GM18951 (cell line): ENCODE data around the gene ADARB2.

Experiments
- POLR2A ChIP-seq: IDR thresholded peaks from 4 replicates; pipeline ENCODE4 v1.6.1; 2011; ENCODE audit warnings: mild to moderate bottlenecking; ENCODE audit not compliant: insufficient read length, insufficient read depth; ENCODE audit errors: extremely low read depth
- in situ Hi-C: fragments of 300-500 bp; cut with MboI; formaldehyde crosslinking; loops from one replicate; pipeline ENCODE4 v1.12.0; 2022; ENCODE audit warnings: low sequenced_read_pairs, mixed read lengths, inconsistent platforms; ENCODE audit not compliant: unreplicated experiment

ADARB2 gene

GRCh38 chr10:1211844-1212570 lies 525.3 kb downstream of the ADARB2 start:
- in situ Hi-C loops, result no loop called here
- TF ChIP-seq POLR2A, result no peak

- no peak for TF ChIP-seq POLR2A
- in situ Hi-C loops, result no loop called here
Measured at GRCh38 chr10:1210667-1211066, 526.7 kb downstream of the ADARB2 start.

- TF ChIP-seq POLR2A, result no peak
- in situ Hi-C loops, result no loop called here
Measured at GRCh38 chr10:1209355-1209979, 527.9 kb downstream of the ADARB2 start.

GRCh38 chr10:1208366-1209311 lies 528.7 kb downstream of the ADARB2 start:
- no peak for TF ChIP-seq POLR2A
- in situ Hi-C loops, result no loop called here

- TF ChIP-seq POLR2A, result no peak
- in situ Hi-C loops, result no loop called here
Measured at GRCh38 chr10:1206601-1207000, 530.7 kb downstream of the ADARB2 start.

- in situ Hi-C loops, result no loop called here
- no peak for TF ChIP-seq POLR2A
Measured at GRCh38 chr10:1206101-1206500, 531.2 kb downstream of the ADARB2 start.

- in situ Hi-C loops, result no loop called here
- TF ChIP-seq POLR2A, result no peak
Measured at GRCh38 chr10:1205450-1206030, 531.8 kb downstream of the ADARB2 start.

GRCh38 chr10:1204434-1205326 lies 532.6 kb downstream of the ADARB2 start:
- in situ Hi-C loops, result no loop called here
- no peak for TF ChIP-seq POLR2A

GRCh38 chr10:1203704-1204103 lies 533.6 kb downstream of the ADARB2 start:
- in situ Hi-C loops, result no loop called here
- TF ChIP-seq POLR2A, result no peak

GRCh38 chr10:1203216-1203615 lies 534.1 kb downstream of the ADARB2 start:
- in situ Hi-C loops, result no loop called here
- no peak for TF ChIP-seq POLR2A

- TF ChIP-seq POLR2A, result no peak
- in situ Hi-C loops, result no loop called here
Measured at GRCh38 chr10:1202343-1202742, 535.0 kb downstream of the ADARB2 start.
